Measurements from ENCODE around the gene FBXL14.
A peak's percentile ranks its signal among the peaks of the same experiment; 100 is the strongest.

Gene FBXL14

GRCh38 chr12:1584326-1584725 lies 10.1 kb downstream of the FBXL14 start:
- TF ChIP-seq, protein P1, sequence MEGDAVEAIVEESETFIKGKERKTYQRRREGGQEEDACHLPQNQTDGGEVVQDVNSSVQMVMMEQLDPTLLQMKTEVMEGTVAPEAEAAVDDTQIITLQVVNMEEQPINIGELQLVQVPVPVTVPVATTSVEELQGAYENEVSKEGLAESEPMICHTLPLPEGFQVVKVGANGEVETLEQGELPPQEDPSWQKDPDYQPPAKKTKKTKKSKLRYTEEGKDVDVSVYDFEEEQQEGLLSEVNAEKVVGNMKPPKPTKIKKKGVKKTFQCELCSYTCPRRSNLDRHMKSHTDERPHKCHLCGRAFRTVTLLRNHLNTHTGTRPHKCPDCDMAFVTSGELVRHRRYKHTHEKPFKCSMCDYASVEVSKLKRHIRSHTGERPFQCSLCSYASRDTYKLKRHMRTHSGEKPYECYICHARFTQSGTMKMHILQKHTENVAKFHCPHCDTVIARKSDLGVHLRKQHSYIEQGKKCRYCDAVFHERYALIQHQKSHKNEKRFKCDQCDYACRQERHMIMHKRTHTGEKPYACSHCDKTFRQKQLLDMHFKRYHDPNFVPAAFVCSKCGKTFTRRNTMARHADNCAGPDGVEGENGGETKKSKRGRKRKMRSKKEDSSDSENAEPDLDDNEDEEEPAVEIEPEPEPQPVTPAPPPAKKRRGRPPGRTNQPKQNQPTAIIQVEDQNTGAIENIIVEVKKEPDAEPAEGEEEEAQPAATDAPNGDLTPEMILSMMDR (IDR thresholded peaks at IDR 0.05; ENCODE audit: low read depth, low read length) = no peak
- DNase-seq (ENCODE audit: extremely low read depth, low read depth) = no peak

DNA sequence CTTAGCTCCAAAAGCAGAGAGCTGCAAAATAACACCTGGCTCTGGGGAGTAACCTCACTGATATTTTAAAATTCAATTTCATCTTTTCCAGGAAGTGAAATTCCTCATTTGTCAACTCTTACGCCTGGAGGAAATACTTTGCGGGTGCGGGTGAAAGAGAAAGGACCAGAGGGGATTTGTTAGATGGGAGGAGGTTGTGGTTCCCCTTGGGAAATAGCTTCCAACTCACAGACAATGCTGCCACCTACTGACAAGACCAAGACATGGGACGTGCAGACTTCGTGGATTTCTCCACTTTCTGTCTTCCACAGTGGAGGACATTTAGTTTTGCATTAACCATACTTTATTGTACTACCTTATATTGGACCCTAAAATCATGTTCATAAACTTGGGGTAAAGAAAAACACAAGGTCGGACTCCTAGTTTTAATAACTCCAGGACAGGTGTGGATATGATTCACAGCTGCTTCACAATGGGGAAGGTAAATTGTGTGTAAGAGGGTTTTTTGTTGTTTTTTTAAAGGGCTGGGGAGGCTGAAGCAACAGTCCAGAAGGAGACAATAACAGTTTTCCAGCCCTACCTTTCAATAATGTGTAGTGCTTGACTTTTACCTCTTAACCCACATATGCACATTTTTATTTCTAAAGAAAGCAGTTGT lies 10.8 kb downstream of the FBXL14 start:
- peak; percentile 77 for DNase-seq (ENCODE audit: extremely low read depth, low read depth)
- TF ChIP-seq, protein P1 (IDR thresholded peaks at IDR 0.05; ENCODE audit: low read depth, low read length) = peak; percentile 84

DNA sequence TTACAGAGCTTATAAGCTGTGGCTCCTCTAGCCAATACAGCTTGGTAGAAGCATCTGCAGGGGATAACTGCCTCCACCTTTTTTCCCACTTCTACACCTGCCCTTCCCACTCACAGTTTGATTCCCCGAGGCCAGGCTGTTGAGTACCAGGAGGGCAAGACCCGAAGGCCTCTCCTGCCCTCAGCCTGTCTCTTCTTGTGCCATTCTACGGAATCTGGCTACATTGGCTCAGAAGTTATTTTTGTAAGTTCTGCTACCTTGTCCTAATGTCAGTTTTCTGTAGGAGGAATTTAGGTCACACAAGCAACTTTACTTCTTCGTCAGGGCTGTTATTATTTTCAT lies 11.7 kb downstream of the FBXL14 start:
- TF ChIP-seq, protein P1 (IDR thresholded peaks at IDR 0.05; ENCODE audit: low read depth, low read length) = no peak
- DNase-seq (ENCODE audit: extremely low read depth, low read depth) = no peak

DNA sequence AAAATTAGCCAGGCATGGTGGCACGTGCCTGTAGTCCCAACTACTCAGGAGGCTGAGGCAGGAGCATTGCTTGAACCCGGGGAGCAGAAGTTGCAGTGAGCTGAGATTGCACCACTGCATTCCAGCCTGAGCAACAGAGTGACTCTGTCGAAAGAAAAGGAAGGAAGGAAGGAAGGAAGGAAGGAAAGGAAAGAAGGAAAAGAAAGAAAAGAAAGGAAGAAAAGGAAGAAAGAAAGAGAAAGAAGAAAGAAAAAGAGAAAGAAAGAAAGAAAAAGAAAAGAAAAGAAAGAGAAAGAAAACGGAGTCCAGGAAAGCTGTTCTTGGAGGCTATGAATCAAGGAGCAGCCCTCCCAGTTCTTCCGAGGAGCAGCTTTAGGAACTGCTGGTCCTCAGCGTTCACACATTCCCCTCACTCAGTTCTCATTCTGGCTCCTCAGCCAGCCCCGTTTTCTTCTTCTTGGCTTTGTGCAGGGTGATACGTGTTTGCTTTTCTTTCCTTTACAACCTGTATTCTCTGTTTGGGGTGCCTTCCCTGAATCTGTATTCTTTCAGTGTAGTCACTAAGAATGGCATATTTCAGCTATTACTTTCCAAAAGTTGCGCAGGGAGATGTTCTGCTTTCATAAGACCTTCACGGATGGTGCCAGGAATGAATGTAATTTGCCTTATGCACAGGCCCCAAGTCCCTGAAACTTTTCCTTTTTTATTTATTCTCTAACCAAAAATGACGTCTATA lies 12.2 kb downstream of the FBXL14 start:
- TF ChIP-seq, protein P1 (IDR thresholded peaks at IDR 0.05; ENCODE audit: low read depth, low read length) = no peak
- no peak for DNase-seq (ENCODE audit: extremely low read depth, low read depth)

GRCh38 chr12:1580526-1580925 lies 13.9 kb downstream of the FBXL14 start:
- DNase-seq (ENCODE audit: extremely low read depth, low read depth) = no peak
- TF ChIP-seq, protein P1 (IDR thresholded peaks at IDR 0.05; ENCODE audit: low read depth, low read length) = no peak

- DNase-seq (ENCODE audit: extremely low read depth, low read depth) = no peak
- TF ChIP-seq, protein P1 (IDR thresholded peaks at IDR 0.05; ENCODE audit: low read depth, low read length) = no peak
These were observed 14.5 kb downstream of the FBXL14 start for GRCh38 chr12:1579651-1580435.

Measured in AG09319 (cell line).